H1 (cell line): Measurements from ENCODE around the gene RNU5D-1.

Source experiments
- BCL11A ChIP-seq, 2 experiments: IDR thresholded peaks; one replicate each; pipeline ENCODE4 v1.6.1; 2011; ENCODE audit warnings: low read depth in 2 of 2, low read length in 2 of 2, mild to moderate bottlenecking in 2 of 2
- CEBPB ChIP-seq: IDR thresholded peaks from 2 replicates; pipeline ENCODE4 v1.6.1; 2012; ENCODE audit warnings: low read depth, low read length
- CTCF ChIP-seq, 3 experiments: IDR thresholded peaks; 1 replicate in 2 of 3; 2 replicates in 1 of 3; pipeline versions ENCODE4 v1.5.1 to v1.6.1; 2011; ENCODE audit warnings: low read length in 3 of 3, mild to moderate bottlenecking in 3 of 3, inconsistent platforms in 2 of 3, low read depth in 1 of 3, moderate library complexity in 1 of 3; ENCODE audit not compliant: insufficient read depth in 1 of 3; ENCODE audit errors: control extremely low read depth in 1 of 3
- POLR2A ChIP-seq, 2 experiments: IDR thresholded peaks; 1 replicate in 1 of 2; 2 replicates in 1 of 2; pipeline ENCODE4 v1.6.1; 2011; ENCODE audit warnings: low read depth in 2 of 2, low read length in 2 of 2, mild to moderate bottlenecking in 2 of 2; ENCODE audit errors: control extremely low read depth in 1 of 2
- TEAD4 ChIP-seq: IDR thresholded peaks from 2 replicates; pipeline ENCODE4 v1.6.1; 2012; ENCODE audit warnings: low read depth, low read length, inconsistent platforms, mixed read lengths

- no peak for TF ChIP-seq POLR2A (IDR thresholded peaks at IDR 0.05; ENCODE audit: control extremely low read depth in 1 of 2, low read depth in 2 of 2, low read length in 2 of 2)
- no peak for TF ChIP-seq CTCF (IDR thresholded peaks at IDR 0.05; ENCODE audit: control extremely low read depth in 1 of 3, insufficient read depth in 1 of 3, low read depth in 1 of 3, low read length in 3 of 3)
- TF ChIP-seq BCL11A (IDR thresholded peaks at IDR 0.05; ENCODE audit: low read depth in 2 of 2, low read length in 2 of 2) = no peak
- TF ChIP-seq CEBPB = no peak
- TF ChIP-seq TEAD4 = no peak
Observed at GRCh38 chr1:44733784-44734183, 2.8 kb upstream of the RNU5D-1 start.
